ENCODE measurements around the gene POFUT1.
A peak's percentile ranks its signal among the peaks of the same experiment; 100 is the strongest.

Gene POFUT1

GRCh38 chr20:32164984-32165735 lies 42.5 kb upstream of the POFUT1 start:
- no peaks in the 10 kb centered on the region for H3K79me1 ChIP-seq (ENCODE audit: low read depth, low read length)
- H3K4me3 ChIP-seq (ENCODE audit: low read length in 2 of 2) = no peak overlapping the region
- H3K9me3 ChIP-seq (replicated peaks in 1 of 2; ENCODE audit: control insufficient read depth in 2 of 2, insufficient read depth in 1 of 2, low read depth in 1 of 2, low read length in 2 of 2) = no peaks in the 10 kb centered on the region
- no peak overlapping the region for H3K23ac ChIP-seq (ENCODE audit: low read depth, low read length, poor library complexity)
- no peak overlapping the region for H3K14ac ChIP-seq (ENCODE audit: low read length)
- no peak overlapping the region for H3K9ac ChIP-seq (ENCODE audit: low read depth, low read length, poor library complexity)
- no CpG with 5 or more reads among the region's 21 CpGs for WGBS, 2 donors (ENCODE audit: extremely low coverage in 2 of 2, insufficient read length in 2 of 2, insufficient replicate concordance in 1 of 2)
- H3K18ac ChIP-seq (ENCODE audit: low read length) = no peak overlapping the region
- no peak overlapping the region for H2BK12ac ChIP-seq (ENCODE audit: low read length)
- H3K4ac ChIP-seq (ENCODE audit: low read length) = no peak overlapping the region
- no peak overlapping the region for H4K8ac ChIP-seq (ENCODE audit: low read depth, low read length)
- no peak overlapping the region for H4K91ac ChIP-seq (ENCODE audit: low read depth, low read length, poor library complexity)
- no peak overlapping the region for H2AK5ac ChIP-seq (ENCODE audit: low read depth, low read length)
- H3K4me2 ChIP-seq (ENCODE audit: insufficient read depth, low read length, poor library complexity, severe bottlenecking) = no peak overlapping the region
- H2BK120ac ChIP-seq (ENCODE audit: low read depth, low read length) = no peak overlapping the region
- peaks cover 5 to 9% of the 10 kb centered on the region in 2 donors for H3K4me1 ChIP-seq (ENCODE audit: control insufficient read depth in 2 of 2, insufficient read depth in 1 of 2, low read depth in 1 of 2, low read length in 2 of 2)
- no peaks in the 10 kb centered on the region for H3K27me3 ChIP-seq (ENCODE audit: control insufficient read depth in 3 of 3, insufficient read depth in 3 of 3, low read depth in 1 of 3, low read length in 3 of 3)
- DNase-seq (ENCODE audit: low spot score) = no peak
- H3K36me3 ChIP-seq (replicated peaks in 1 of 2; ENCODE audit: control insufficient read depth in 2 of 2, insufficient read depth in 2 of 2, low read length in 2 of 2) = peaks cover 34 to 68% of the 10 kb centered on the region in 2 donors
- no peak overlapping the region for H2AFZ ChIP-seq (ENCODE audit: low read length)
- no peak overlapping the region for H2BK5ac ChIP-seq (ENCODE audit: low read length)
- H3K27ac ChIP-seq (replicated peaks; ENCODE audit: low read length) = no peak overlapping the region
- no peak overlapping the region for H2BK15ac ChIP-seq (ENCODE audit: low read length)

- no peak overlapping the region for H3K4me2 ChIP-seq (ENCODE audit: insufficient read depth, low read length, poor library complexity, severe bottlenecking)
- peaks cover 5 to 9% of the 10 kb centered on the region in 2 donors for H3K4me1 ChIP-seq (ENCODE audit: control insufficient read depth in 2 of 2, insufficient read depth in 1 of 2, low read depth in 1 of 2, low read length in 2 of 2)
- H4K91ac ChIP-seq (ENCODE audit: low read depth, low read length, poor library complexity) = no peak overlapping the region
- no peaks in the 10 kb centered on the region for H3K9me3 ChIP-seq (replicated peaks in 1 of 2; ENCODE audit: control insufficient read depth in 2 of 2, insufficient read depth in 1 of 2, low read depth in 1 of 2, low read length in 2 of 2)
- no CpG with 5 or more reads among the region's 8 CpGs for WGBS, 2 donors (ENCODE audit: extremely low coverage in 2 of 2, insufficient read length in 2 of 2, insufficient replicate concordance in 1 of 2)
- no peak overlapping the region for H2BK12ac ChIP-seq (ENCODE audit: low read length)
- no peak overlapping the region for H4K8ac ChIP-seq (ENCODE audit: low read depth, low read length)
- H3K4ac ChIP-seq (ENCODE audit: low read length) = no peak overlapping the region
- H3K27me3 ChIP-seq (ENCODE audit: control insufficient read depth in 3 of 3, insufficient read depth in 3 of 3, low read depth in 1 of 3, low read length in 3 of 3) = no peaks in the 10 kb centered on the region
- no peaks in the 10 kb centered on the region for H3K79me1 ChIP-seq (ENCODE audit: low read depth, low read length)
- no peak overlapping the region for H2BK15ac ChIP-seq (ENCODE audit: low read length)
- peaks cover 31 to 63% of the 10 kb centered on the region in 2 donors for H3K36me3 ChIP-seq (replicated peaks in 1 of 2; ENCODE audit: control insufficient read depth in 2 of 2, insufficient read depth in 2 of 2, low read length in 2 of 2)
- H2BK120ac ChIP-seq (ENCODE audit: low read depth, low read length) = no peak overlapping the region
- H3K14ac ChIP-seq (ENCODE audit: low read length) = no peak overlapping the region
- H2AFZ ChIP-seq (ENCODE audit: low read length) = no peak overlapping the region
- H2AK5ac ChIP-seq (ENCODE audit: low read depth, low read length) = no peak overlapping the region
- no peak for DNase-seq (ENCODE audit: low spot score)
- H3K27ac ChIP-seq (replicated peaks; ENCODE audit: low read length) = no peak overlapping the region
- no peak overlapping the region for H3K18ac ChIP-seq (ENCODE audit: low read length)
- no peak overlapping the region for H3K23ac ChIP-seq (ENCODE audit: low read depth, low read length, poor library complexity)
- no peak overlapping the region for H2BK5ac ChIP-seq (ENCODE audit: low read length)
- H3K4me3 ChIP-seq (ENCODE audit: low read length in 2 of 2) = no peak overlapping the region
- H3K9ac ChIP-seq (ENCODE audit: low read depth, low read length, poor library complexity) = no peak overlapping the region
Measured at GRCh38 chr20:32165836-32166545, 41.7 kb upstream of the POFUT1 start.

- peaks cover 19 to 47% of the 10 kb centered on the region in 2 donors for H3K36me3 ChIP-seq (replicated peaks in 1 of 2; ENCODE audit: control insufficient read depth in 2 of 2, insufficient read depth in 2 of 2, low read length in 2 of 2)
- H3K23ac ChIP-seq (ENCODE audit: low read depth, low read length, poor library complexity) = no peak overlapping the region
- no peak overlapping the region for H2BK15ac ChIP-seq (ENCODE audit: low read length)
- H2AFZ ChIP-seq (ENCODE audit: low read length) = no peak overlapping the region
- H3K4me1 ChIP-seq (ENCODE audit: control insufficient read depth in 2 of 2, insufficient read depth in 1 of 2, low read depth in 1 of 2, low read length in 2 of 2) = peaks cover 5 to 9% of the 10 kb centered on the region in 2 donors
- no peak overlapping the region for H3K4ac ChIP-seq (ENCODE audit: low read length)
- H2BK12ac ChIP-seq (ENCODE audit: low read length) = no peak overlapping the region
- DNase-seq (ENCODE audit: low spot score) = no peak
- H3K4me2 ChIP-seq (ENCODE audit: insufficient read depth, low read length, poor library complexity, severe bottlenecking) = no peak overlapping the region
- H3K4me3 ChIP-seq (ENCODE audit: low read length in 2 of 2) = no peak overlapping the region
- no peak overlapping the region for H2BK5ac ChIP-seq (ENCODE audit: low read length)
- WGBS, 2 donors (ENCODE audit: extremely low coverage in 2 of 2, insufficient read length in 2 of 2, insufficient replicate concordance in 1 of 2) = no CpG with 5 or more reads among the region's 4 CpGs
- H4K91ac ChIP-seq (ENCODE audit: low read depth, low read length, poor library complexity) = no peak overlapping the region
- no peak overlapping the region for H3K14ac ChIP-seq (ENCODE audit: low read length)
- H3K18ac ChIP-seq (ENCODE audit: low read length) = no peak overlapping the region
- no peak overlapping the region for H3K9ac ChIP-seq (ENCODE audit: low read depth, low read length, poor library complexity)
- H3K79me1 ChIP-seq (ENCODE audit: low read depth, low read length) = no peaks in the 10 kb centered on the region
- no peak overlapping the region for H4K8ac ChIP-seq (ENCODE audit: low read depth, low read length)
- H3K27me3 ChIP-seq (ENCODE audit: control insufficient read depth in 3 of 3, insufficient read depth in 3 of 3, low read depth in 1 of 3, low read length in 3 of 3) = no peaks in the 10 kb centered on the region
- no peak overlapping the region for H3K27ac ChIP-seq (replicated peaks; ENCODE audit: low read length)
- no peak overlapping the region for H2BK120ac ChIP-seq (ENCODE audit: low read depth, low read length)
- no peaks in the 10 kb centered on the region for H3K9me3 ChIP-seq (replicated peaks in 1 of 2; ENCODE audit: control insufficient read depth in 2 of 2, insufficient read depth in 1 of 2, low read depth in 1 of 2, low read length in 2 of 2)
- H2AK5ac ChIP-seq (ENCODE audit: low read depth, low read length) = no peak overlapping the region
Measured at GRCh38 chr20:32167552-32167951, 40.1 kb upstream of the POFUT1 start.

GRCh38 chr20:32168184-32168910 lies 39.3 kb upstream of the POFUT1 start:
- Histone ChIP-seq H3K79me1 (ENCODE audit: low read depth, low read length) (no peaks in the 10 kb centered on the region), H2BK120ac (ENCODE audit: low read depth, low read length) (no peak overlapping the region), H2BK15ac (ENCODE audit: low read length) (no peak overlapping the region), H2BK12ac (ENCODE audit: low read length) (no peak overlapping the region), H3K14ac (ENCODE audit: low read length) (no peak overlapping the region), H4K91ac (ENCODE audit: low read depth, low read length, poor library complexity) (no peak overlapping the region), H3K4ac (ENCODE audit: low read length) (no peak overlapping the region), H2AK5ac (ENCODE audit: low read depth, low read length) (no peak overlapping the region), H3K4me1 (ENCODE audit: control insufficient read depth in 2 of 2, insufficient read depth in 1 of 2, low read depth in 1 of 2, low read length in 2 of 2) (peaks cover 5 to 9% of the 10 kb centered on the region in 2 donors), H3K9ac (ENCODE audit: low read depth, low read length, poor library complexity) (no peak overlapping the region), H4K8ac (ENCODE audit: low read depth, low read length) (no peak overlapping the region), H3K23ac (ENCODE audit: low read depth, low read length, poor library complexity) (no peak overlapping the region), H2BK5ac (ENCODE audit: low read length) (no peak overlapping the region), H3K4me3 (ENCODE audit: low read length in 2 of 2) (no peak overlapping the region), H3K9me3 (replicated peaks in 1 of 2; ENCODE audit: control insufficient read depth in 2 of 2, insufficient read depth in 1 of 2, low read depth in 1 of 2, low read length in 2 of 2) (no peaks in the 10 kb centered on the region), H3K27me3 (ENCODE audit: control insufficient read depth in 3 of 3, insufficient read depth in 3 of 3, low read depth in 1 of 3, low read length in 3 of 3) (no peaks in the 10 kb centered on the region), H3K27ac (replicated peaks; ENCODE audit: low read length) (peak overlapping the region; percentile 20), H3K36me3 (replicated peaks in 1 of 2; ENCODE audit: control insufficient read depth in 2 of 2, insufficient read depth in 2 of 2, low read length in 2 of 2) (peaks cover 17 to 41% of the 10 kb centered on the region in 2 donors), H3K18ac (ENCODE audit: low read length) (peak overlapping the region; percentile 25), H2AFZ (ENCODE audit: low read length) (no peak overlapping the region), H3K4me2 (ENCODE audit: insufficient read depth, low read length, poor library complexity, severe bottlenecking) (no peak overlapping the region)
- no CpG with 5 or more reads among the region's 2 CpGs for WGBS, 2 donors (ENCODE audit: extremely low coverage in 2 of 2, insufficient read length in 2 of 2, insufficient replicate concordance in 1 of 2)
- DNase-seq (ENCODE audit: low spot score) = no peak
